Ovary (tissue), 3 donors: ENCODE measurements around the gene HK1.

Experiments
- EP300 ChIP-seq: sonication (generic); formaldehyde crosslinking; IDR thresholded peaks from one replicate; pipeline ENCODE4 v1.6.1; 2017; ENCODE audit warnings: antibody characterized with exemption
- POLR2A ChIP-seq: fragments of 450-650 bp; IDR thresholded peaks from one replicate; pipeline ENCODE4 v1.6.1; 2017; ENCODE audit warnings: antibody characterized with exemption, mild to moderate bottlenecking, moderate library complexity
- TF ChIP-seq, protein P1 (sequence below), 3 donors: fragments of 450-650 bp in 2 of 3; fragments of 200-600 bp in 1 of 3; IDR thresholded peaks; one replicate each; pipeline versions ENCODE4 v1.5.1 to v1.8.0; 2016 to 2022; ENCODE audit warnings: antibody characterized with exemption in 3 of 3, mild to moderate bottlenecking in 1 of 3
- donor health status: DM: no; HTN: no; CAD: no.

DNA sequence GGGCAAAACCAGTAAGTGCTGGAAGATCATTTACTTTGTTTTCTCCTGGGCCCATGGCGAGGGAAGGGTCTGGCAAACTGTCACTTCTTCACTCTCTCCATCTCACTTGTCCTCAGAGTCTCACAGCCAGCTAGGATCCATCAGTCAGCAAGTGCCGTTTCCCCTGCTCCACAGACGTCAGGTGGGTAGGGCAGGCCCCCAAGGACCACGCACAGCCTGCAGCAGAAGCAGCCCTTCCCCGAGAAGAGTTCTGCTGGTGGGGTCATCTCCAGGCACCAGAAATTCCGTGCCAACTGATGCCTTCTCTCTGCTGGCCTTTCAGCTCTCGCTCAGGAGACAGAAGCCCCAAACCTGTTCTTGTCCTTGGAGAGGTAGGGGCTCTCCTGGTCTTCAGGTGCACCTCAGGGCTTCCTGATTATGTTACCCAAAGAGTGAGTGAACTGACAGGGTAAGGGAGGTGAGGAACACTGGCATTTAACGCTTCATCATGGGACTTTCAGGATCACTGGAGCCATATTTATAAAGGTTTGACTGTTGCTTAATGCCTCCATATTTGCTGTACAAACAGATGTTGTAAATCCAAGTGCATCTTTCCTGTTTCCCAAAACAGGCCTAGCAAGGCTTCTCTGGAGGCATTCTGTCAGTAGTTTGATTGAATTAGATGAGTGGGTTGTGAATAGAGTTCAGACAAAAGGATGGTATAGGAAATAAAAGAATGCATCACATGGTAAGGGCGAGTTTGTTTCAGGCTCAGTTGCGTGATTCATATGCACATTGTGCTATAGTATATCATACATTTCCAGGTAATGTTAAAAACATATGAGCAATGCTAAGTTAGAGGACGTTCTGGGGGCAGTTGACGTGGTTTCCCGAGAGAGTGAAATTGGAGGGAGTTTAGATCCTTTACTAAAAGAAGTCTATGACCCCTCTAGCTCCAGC lies 159.3 kb downstream of the HK1 start:
- TF ChIP-seq, protein P1, sequence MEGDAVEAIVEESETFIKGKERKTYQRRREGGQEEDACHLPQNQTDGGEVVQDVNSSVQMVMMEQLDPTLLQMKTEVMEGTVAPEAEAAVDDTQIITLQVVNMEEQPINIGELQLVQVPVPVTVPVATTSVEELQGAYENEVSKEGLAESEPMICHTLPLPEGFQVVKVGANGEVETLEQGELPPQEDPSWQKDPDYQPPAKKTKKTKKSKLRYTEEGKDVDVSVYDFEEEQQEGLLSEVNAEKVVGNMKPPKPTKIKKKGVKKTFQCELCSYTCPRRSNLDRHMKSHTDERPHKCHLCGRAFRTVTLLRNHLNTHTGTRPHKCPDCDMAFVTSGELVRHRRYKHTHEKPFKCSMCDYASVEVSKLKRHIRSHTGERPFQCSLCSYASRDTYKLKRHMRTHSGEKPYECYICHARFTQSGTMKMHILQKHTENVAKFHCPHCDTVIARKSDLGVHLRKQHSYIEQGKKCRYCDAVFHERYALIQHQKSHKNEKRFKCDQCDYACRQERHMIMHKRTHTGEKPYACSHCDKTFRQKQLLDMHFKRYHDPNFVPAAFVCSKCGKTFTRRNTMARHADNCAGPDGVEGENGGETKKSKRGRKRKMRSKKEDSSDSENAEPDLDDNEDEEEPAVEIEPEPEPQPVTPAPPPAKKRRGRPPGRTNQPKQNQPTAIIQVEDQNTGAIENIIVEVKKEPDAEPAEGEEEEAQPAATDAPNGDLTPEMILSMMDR (IDR thresholded peaks at IDR 0.05) = no peak
- TF ChIP-seq POLR2A = no peak
- no peak for TF ChIP-seq EP300
